ENCODE measurements around the gene LILRB3. TPM values are rescaled to one million over a fixed set of nuclear protein-coding genes. Genes with fewer than 3 reads are reported as not detected.

LILRB3 gene
- total and polyA plus RNA-seq, 2 experiments from 2014 or later, result 1.7 TPM; not detected in 1

DNA sequence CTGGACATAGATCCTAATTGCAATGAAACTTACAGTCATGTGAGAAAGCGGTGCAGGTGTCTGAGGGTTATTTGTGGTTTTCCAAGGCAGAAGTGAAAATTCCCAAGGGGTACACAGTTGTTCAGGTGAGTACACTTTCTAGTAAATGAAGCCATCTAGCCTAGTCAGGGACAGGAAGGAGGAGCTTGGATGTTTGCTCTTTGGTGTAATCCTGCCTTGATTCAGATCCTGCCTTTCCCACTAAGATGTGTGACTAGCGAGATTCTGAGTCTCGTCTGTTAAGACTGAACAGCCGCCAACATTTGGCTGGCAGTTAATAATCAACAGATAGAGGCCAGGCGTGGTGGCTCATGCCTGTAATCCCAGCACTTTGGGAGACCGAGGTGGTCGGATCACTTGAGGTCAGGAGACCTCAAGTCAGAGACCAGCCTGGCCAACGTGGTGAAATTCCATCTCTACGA is 19.6 kb downstream of the LILRB3 start:
- peak; percentile 61 for DNase-seq (ENCODE audit: low spot score)
- peaks cover 4% of the 10 kb centered on the region for H3K36me3 ChIP-seq (replicated peaks; ENCODE audit: insufficient read depth, low read depth)
- H3K79me2 ChIP-seq, result peaks cover 69% of the 10 kb centered on the region
- H3K27ac ChIP-seq, result peak overlapping the region; percentile 97
- H3K4me3 ChIP-seq, result peak overlapping the region; percentile 28
- H3K4me1 ChIP-seq (ENCODE audit: insufficient read depth), result peaks cover 43% of the 10 kb centered on the region
- no peaks in the 10 kb centered on the region for H3K9me3 ChIP-seq (ENCODE audit: low read depth)
- H3K27me3 ChIP-seq, result no peaks in the 10 kb centered on the region
- H4K20me1 ChIP-seq (ENCODE audit: insufficient read depth, poor library complexity, severe bottlenecking), result peaks cover 71% of the 10 kb centered on the region
- no peaks in the 10 kb centered on the region for H3K9me2 ChIP-seq (replicated peaks; ENCODE audit: insufficient read depth)
- no peak overlapping the region for H2AFZ ChIP-seq
- peak overlapping the region; percentile 86 for H3K4me2 ChIP-seq
- WGBS (ENCODE audit: low lambda C conversion rate, missing lambda C conversion rate), result 39% methylated on average over 9 of the region's 9 CpGs
- TF ChIP-seq, protein P1, sequence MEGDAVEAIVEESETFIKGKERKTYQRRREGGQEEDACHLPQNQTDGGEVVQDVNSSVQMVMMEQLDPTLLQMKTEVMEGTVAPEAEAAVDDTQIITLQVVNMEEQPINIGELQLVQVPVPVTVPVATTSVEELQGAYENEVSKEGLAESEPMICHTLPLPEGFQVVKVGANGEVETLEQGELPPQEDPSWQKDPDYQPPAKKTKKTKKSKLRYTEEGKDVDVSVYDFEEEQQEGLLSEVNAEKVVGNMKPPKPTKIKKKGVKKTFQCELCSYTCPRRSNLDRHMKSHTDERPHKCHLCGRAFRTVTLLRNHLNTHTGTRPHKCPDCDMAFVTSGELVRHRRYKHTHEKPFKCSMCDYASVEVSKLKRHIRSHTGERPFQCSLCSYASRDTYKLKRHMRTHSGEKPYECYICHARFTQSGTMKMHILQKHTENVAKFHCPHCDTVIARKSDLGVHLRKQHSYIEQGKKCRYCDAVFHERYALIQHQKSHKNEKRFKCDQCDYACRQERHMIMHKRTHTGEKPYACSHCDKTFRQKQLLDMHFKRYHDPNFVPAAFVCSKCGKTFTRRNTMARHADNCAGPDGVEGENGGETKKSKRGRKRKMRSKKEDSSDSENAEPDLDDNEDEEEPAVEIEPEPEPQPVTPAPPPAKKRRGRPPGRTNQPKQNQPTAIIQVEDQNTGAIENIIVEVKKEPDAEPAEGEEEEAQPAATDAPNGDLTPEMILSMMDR (IDR thresholded peaks at IDR 0.05; ENCODE audit: poor library complexity), result no peak
- TF ChIP-seq EZH2 (IDR thresholded peaks at IDR 0.05; ENCODE audit: borderline replicate concordance) (no peak), EZH2phosphoT487 (IDR thresholded peaks at IDR 0.05; ENCODE audit: low read depth, severe bottlenecking, unreplicated experiment) (no peak)

DNA sequence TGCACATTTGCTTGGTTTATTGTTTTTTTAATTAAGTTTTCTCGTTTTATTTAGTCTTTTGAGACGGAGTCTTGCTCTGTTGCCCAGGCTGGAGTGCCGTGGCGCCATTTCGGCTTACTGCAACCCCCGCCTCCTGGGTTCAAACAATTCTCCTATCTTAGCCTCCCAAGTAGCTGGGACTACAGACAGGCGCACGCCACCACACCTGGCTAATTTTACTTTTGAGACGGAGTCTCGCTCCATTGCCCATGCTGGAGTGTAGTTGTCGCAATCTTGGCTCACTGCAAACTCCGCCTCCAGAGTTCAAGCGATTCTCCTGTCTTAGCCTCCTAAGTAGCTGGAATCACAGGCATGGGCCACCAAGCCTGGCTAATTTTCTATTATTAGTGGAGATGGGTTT is 20.8 kb downstream of the LILRB3 start:
- TF ChIP-seq, protein P1 (IDR thresholded peaks at IDR 0.05; ENCODE audit: poor library complexity), result no peak
- TF ChIP-seq EZH2 (IDR thresholded peaks at IDR 0.05; ENCODE audit: borderline replicate concordance) (no peak), EZH2phosphoT487 (IDR thresholded peaks at IDR 0.05; ENCODE audit: low read depth, severe bottlenecking, unreplicated experiment) (no peak)
- Histone ChIP-seq H4K20me1 (ENCODE audit: insufficient read depth, poor library complexity, severe bottlenecking) (peaks cover 60% of the 10 kb centered on the region), H3K79me2 (peaks cover 62% of the 10 kb centered on the region), H3K27ac (peak overlapping the region; percentile 97), H3K9me3 (ENCODE audit: low read depth) (no peaks in the 10 kb centered on the region), H3K27me3 (no peaks in the 10 kb centered on the region), H3K36me3 (replicated peaks; ENCODE audit: insufficient read depth, low read depth) (peaks cover 4% of the 10 kb centered on the region), H3K4me3 (peak overlapping the region; percentile 55), H3K9me2 (replicated peaks; ENCODE audit: insufficient read depth) (no peaks in the 10 kb centered on the region), H3K4me2 (peak overlapping the region; percentile 86), H2AFZ (no peak overlapping the region), H3K4me1 (ENCODE audit: insufficient read depth) (peaks cover 31% of the 10 kb centered on the region)
- WGBS (ENCODE audit: low lambda C conversion rate, missing lambda C conversion rate), result 69% methylated on average over 13 of the region's 13 CpGs
- no peak for DNase-seq (ENCODE audit: low spot score)

DNA sequence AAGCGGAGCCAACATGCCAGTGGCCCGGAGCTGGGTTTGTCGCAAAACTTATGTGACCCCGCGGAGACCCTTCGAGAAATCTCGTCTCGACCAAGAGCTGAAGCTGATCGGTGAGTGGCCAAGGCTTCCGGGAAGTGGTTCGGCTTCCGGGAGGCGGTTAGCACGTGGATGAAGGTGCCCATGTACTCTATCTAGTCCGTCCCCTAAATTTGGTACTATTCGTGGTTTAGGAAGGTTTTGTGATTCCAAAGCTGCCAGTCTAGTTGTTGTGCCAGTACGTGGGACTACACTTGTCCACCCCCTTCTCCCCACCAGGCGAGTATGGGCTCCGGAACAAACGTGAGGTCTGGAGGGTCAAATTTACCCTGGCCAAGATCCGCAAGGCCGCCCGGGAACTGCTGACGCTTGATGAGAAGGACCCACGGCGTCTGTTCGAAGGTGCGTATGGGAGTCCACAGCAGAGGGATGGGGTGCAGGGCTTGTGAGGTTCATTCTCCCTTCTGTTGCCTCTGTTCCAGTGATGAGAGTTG is 21.6 kb downstream of the LILRB3 start:
- Histone ChIP-seq H2AFZ (no peak overlapping the region), H3K27me3 (no peaks in the 10 kb centered on the region), H3K4me2 (peak overlapping the region; percentile 86), H3K9me3 (ENCODE audit: low read depth) (no peaks in the 10 kb centered on the region), H4K20me1 (ENCODE audit: insufficient read depth, poor library complexity, severe bottlenecking) (peaks cover 52% of the 10 kb centered on the region), H3K27ac (peak overlapping the region; percentile 97), H3K4me3 (peak overlapping the region; percentile 55), H3K4me1 (ENCODE audit: insufficient read depth) (peaks cover 28% of the 10 kb centered on the region), H3K36me3 (replicated peaks; ENCODE audit: insufficient read depth, low read depth) (peaks cover 4% of the 10 kb centered on the region), H3K79me2 (peaks cover 55% of the 10 kb centered on the region), H3K9me2 (replicated peaks; ENCODE audit: insufficient read depth) (no peaks in the 10 kb centered on the region)
- DNase-seq (ENCODE audit: low spot score), result no peak
- TF ChIP-seq EZH2phosphoT487 (IDR thresholded peaks at IDR 0.05; ENCODE audit: low read depth, severe bottlenecking, unreplicated experiment), result no peak
- TF ChIP-seq, protein P1 (IDR thresholded peaks at IDR 0.05; ENCODE audit: poor library complexity), result no peak
- no peak for TF ChIP-seq EZH2 (IDR thresholded peaks at IDR 0.05; ENCODE audit: borderline replicate concordance)
- 5% methylated on average over 28 of the region's 28 CpGs for WGBS (ENCODE audit: low lambda C conversion rate, missing lambda C conversion rate)
